Pancreas (tissue), 10 donors: ENCODE data around the gene MAN1A1. TPM values are rescaled to one million over a fixed set of nuclear protein-coding genes. Genes with fewer than 3 reads are reported as not detected.

Experiments
- ATAC-seq, 4 donors: fragments of 200-7000 bp; cut with Tn5 transposase; one replicate each; pipeline versions ENCODE4 v1.8.0 to v1.9.1; 2020; ENCODE audit warnings: mild to moderate bottlenecking in 4 of 4, moderate library complexity in 4 of 4
- DNase-seq, 6 donors: peaks; one replicate each; pipeline ENCODE4 v3.0.0-alpha.2; 2020
- FAIRE-seq: peaks from 2 replicates; lab custom pipeline; 2012; peaks lifted over from hg19 to GRCh38; lab: Jason Lieb, UNC
- H3K27ac ChIP-seq, 4 donors: fragments of 200-600 bp; sonication (generic); 1 replicate in 3 of 4; 2 replicates in 1 of 4; pipeline versions ENCODE4 v1.5.0 to v1.8.0; 2020
- H3K27me3 ChIP-seq, 4 donors: fragments of 200-600 bp; one replicate each; pipeline ENCODE4 v1.8.0; 2021
- H3K36me3 ChIP-seq, 3 donors: fragments of 200-600 bp; sonication (generic) in 1 of 3; one replicate each; pipeline versions ENCODE4 v1.5.0 to v1.8.0; 2020 to 2021
- H3K4me1 ChIP-seq, 3 donors: fragments of 200-600 bp; one replicate each; pipeline ENCODE4 v1.8.0; 2021
- H3K4me3 ChIP-seq, 4 donors: fragments of 200-600 bp; sonication (generic) in 2 of 4; one replicate each; pipeline versions ENCODE4 v1.5.0 to v1.8.0; 2020 to 2021
- H3K9me3 ChIP-seq, 4 donors: fragments of 200-600 bp; one replicate each; pipeline ENCODE4 v1.8.0; 2021
- WGBS, 2 donors: extraction: QIAGEN DNeasy Blood & Tissue Kit; methylation state at CpG; one replicate each; pipeline ENCODE4 v1.1.7; 2013; 5-methylcytosine and 5-hydroxymethylcytosine counted together
- intact Hi-C, 3 donors: fragments of 100-400 bp; cut with DNase I; formaldehyde crosslinking; loops; one replicate each; pipeline versions ENCODE4 v1.11.1 to v1.14.2; 2022
- polyA plus RNA-seq, 2 donors: library from polyadenylated mRNA; stranded (reverse); fragments of 200-250 nt; gene quantifications; one replicate each; pipeline ENCODE4 v1.2.3, GENCODE V29; 2013
- total RNA-seq, 6 donors: library from RNA; stranded (reverse); fragmentation: NEBNext Ultra II Directional in 4 of 6; extraction: Animal tissue kit (Norgen Biotek cat#: 25700) in 4 of 6; gene quantifications; one replicate each; pipeline versions ENCODE4 v1.2.1 to v1.2.4, GENCODE V29; 2021 to 2023
- TF ChIP-seq, protein P1 (sequence below), 4 donors: fragments of 200-600 bp; sonication (generic) in 3 of 4; IDR thresholded peaks; one replicate each; pipeline versions ENCODE4 v1.5.0 to v1.8.0; 2021; ENCODE audit warnings: antibody characterized with exemption in 4 of 4
- donor health status: healthy with polysubstance abuse.
- donor health status: DM: no; HTN: no; CAD: no; lungs with moderate emphysema.
- donor health status: DM: no; HTN: no; CAD: no.
- donor health status: control.
- donor health status: control.
- donor health status: Bipolar disorder and iron deficiency.
- donor health status: DM: yes; HTN: yes; CAD: no.
- donor health status: DM: no; HTN: no; CAD: no.
- donor health status: DM: no; HTN: no; CAD: no.
- donor health status: DM: yes; HTN: yes; CAD: no.

Gene MAN1A1
- total and polyA plus RNA-seq, 8 donors, result 11.7 to 86.1 (median 30.7) TPM

DNA sequence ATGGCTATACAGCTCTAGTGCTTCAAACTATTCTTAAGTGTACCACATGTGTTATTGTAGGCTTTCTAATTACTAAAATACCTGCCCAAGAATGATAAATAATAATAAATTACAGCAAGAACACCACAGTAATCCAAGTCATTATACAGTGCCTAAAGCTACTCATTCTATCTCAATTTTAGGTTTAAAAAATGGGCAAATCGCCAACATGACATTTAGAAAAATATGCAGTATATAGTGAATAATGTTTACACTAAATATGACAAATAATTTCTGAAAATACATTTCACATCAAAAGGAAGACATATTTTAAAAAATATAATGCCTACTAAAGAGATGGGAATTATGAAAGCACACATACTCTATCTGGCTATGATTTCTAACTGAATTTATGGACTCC is 91.8 kb downstream of the MAN1A1 start:
- ATAC-seq (no peak), FAIRE-seq (no peak), DNase-seq (no peak)
- TF ChIP-seq, protein P1, sequence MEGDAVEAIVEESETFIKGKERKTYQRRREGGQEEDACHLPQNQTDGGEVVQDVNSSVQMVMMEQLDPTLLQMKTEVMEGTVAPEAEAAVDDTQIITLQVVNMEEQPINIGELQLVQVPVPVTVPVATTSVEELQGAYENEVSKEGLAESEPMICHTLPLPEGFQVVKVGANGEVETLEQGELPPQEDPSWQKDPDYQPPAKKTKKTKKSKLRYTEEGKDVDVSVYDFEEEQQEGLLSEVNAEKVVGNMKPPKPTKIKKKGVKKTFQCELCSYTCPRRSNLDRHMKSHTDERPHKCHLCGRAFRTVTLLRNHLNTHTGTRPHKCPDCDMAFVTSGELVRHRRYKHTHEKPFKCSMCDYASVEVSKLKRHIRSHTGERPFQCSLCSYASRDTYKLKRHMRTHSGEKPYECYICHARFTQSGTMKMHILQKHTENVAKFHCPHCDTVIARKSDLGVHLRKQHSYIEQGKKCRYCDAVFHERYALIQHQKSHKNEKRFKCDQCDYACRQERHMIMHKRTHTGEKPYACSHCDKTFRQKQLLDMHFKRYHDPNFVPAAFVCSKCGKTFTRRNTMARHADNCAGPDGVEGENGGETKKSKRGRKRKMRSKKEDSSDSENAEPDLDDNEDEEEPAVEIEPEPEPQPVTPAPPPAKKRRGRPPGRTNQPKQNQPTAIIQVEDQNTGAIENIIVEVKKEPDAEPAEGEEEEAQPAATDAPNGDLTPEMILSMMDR (IDR thresholded peaks at IDR 0.05), result no peak
- Histone ChIP-seq H3K27me3 (no peaks in the 10 kb centered on the region), H3K4me1 (peaks cover 13 to 30% (median 22%) of the 10 kb centered on the region in 3 donors), H3K27ac (no peak overlapping the region), H3K4me3 (no peak overlapping the region), H3K9me3 (no peaks in the 10 kb centered on the region), H3K36me3 (no peaks in the 10 kb centered on the region)
- WGBS, 2 donors, result 77 to 91% methylated on average over 1 of the region's 1 CpG
- intact Hi-C loops, result no loop called here

DNA sequence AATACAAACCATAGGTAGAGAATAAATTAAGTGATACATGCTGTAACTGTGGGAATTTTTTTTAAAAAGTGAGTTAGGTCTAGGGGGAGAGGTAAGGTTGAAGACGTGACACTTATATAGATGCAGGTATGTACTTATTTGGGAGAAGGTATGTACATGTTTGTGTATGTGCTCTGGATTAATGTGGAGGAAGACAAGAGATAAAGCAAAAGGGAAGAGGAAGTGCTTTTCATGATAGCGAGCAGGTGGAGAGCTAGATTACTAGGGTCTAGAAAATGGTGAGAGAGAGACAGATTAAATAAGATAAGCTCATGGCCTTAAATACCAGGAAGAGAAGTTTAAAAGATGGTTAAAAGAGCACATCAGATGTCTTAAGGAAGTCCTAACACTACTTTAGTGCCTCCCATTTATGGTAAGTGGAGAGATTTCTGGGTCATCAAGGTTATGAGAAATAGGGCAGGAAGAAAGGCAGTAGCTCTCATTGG is 92.5 kb downstream of the MAN1A1 start:
- no peak for ATAC-seq
- WGBS, 2 donors, result 78 to 98% methylated on average over 2 of the region's 2 CpGs
- intact Hi-C loops, result no loop called here
- no peaks in the 10 kb centered on the region for H3K9me3 ChIP-seq
- H3K36me3 ChIP-seq, result no peaks in the 10 kb centered on the region
- no peak overlapping the region for H3K4me3 ChIP-seq
- H3K4me1 ChIP-seq, result peaks cover 13 to 29% (median 18%) of the 10 kb centered on the region in 3 donors
- TF ChIP-seq, protein P1 (IDR thresholded peaks at IDR 0.05), result no peak
- no peaks in the 10 kb centered on the region for H3K27me3 ChIP-seq
- H3K27ac ChIP-seq, result no peak overlapping the region
- no peak for DNase-seq
- no peak for FAIRE-seq

DNA sequence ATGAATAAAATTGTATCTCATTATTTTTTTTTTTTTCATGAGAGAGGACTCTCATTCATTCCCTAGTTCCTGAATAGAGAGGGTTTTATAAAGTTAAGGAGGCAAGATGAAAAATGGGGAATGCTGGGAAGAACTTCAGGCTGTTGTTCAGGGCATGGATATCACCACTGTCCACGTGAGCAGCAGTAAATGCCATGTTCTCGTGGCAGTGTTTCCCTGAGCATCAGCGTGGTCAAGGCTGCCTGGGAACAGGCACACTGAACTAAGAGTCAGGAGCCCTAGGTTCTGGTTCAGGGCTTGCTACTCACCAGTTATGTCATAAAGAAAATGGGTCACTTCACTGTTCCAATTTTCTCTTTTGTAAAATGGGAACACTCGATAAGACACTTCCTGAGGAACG is 93.2 kb downstream of the MAN1A1 start:
- H3K4me1 ChIP-seq, result peaks cover 8 to 23% (median 12%) of the 10 kb centered on the region in 3 donors
- FAIRE-seq (no peak), ATAC-seq (no peak), DNase-seq (no peak)
- no peak overlapping the region for H3K27ac ChIP-seq
- H3K9me3 ChIP-seq, result no peaks in the 10 kb centered on the region
- TF ChIP-seq, protein P1 (IDR thresholded peaks at IDR 0.05), result no peak
- intact Hi-C loops, result no loop called here
- no peak overlapping the region for H3K4me3 ChIP-seq
- WGBS, 2 donors, result 92 to 94% methylated on average over 5 of the region's 5 CpGs
- no peaks in the 10 kb centered on the region for H3K36me3 ChIP-seq
- H3K27me3 ChIP-seq, result no peaks in the 10 kb centered on the region

DNA sequence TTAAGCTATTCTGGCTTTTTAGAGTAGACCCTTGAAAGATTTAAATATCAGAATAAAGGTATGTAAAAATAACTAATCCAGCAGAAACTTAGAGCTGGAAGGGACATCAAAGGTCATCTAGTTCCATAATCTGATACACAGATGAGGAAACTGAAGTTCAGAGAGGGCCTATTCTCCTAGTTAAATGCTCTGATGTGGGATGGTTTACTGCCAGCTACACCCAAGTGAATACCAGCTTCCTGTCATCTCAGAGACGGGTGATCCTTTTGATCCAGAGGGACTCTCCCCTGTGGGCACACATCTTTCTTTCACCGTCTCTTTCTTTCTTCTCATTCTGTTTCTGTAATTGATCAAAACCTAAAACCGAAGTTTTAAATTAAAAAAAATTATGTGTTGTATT is 94.1 kb downstream of the MAN1A1 start:
- intact Hi-C loops, result no loop called here
- no peak for ATAC-seq
- DNase-seq, result no peak
- WGBS, 2 donors, result 92 to 95% methylated on average over 3 of the region's 3 CpGs
- no peaks in the 10 kb centered on the region for H3K9me3 ChIP-seq
- peaks cover 7 to 20% (median 12%) of the 10 kb centered on the region in 3 donors for H3K4me1 ChIP-seq
- no peaks in the 10 kb centered on the region for H3K27me3 ChIP-seq
- H3K27ac ChIP-seq, result no peak overlapping the region
- no peak for FAIRE-seq
- H3K4me3 ChIP-seq, result no peak overlapping the region
- TF ChIP-seq, protein P1 (IDR thresholded peaks at IDR 0.05), result no peak
- H3K36me3 ChIP-seq, result no peaks in the 10 kb centered on the region

DNA sequence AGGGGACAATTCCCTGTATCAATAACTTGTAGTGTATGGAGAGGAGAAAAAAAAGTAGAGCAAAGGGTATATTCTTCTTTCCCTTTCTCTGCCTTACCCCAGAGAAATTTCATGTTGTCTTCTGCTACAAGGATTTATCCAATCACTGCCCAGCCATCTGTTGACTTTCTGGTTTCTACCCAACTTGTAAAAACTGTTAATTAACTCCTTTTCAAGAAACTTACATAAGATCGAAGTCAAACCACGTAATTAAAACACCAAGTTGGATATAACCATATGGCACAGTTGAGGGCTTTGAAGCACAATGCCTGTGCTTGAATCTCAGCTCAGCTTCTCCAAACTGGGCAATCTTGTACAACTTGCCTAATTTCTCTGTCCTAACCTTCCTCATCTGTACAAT is 99.5 kb downstream of the MAN1A1 start:
- no peaks in the 10 kb centered on the region for H3K9me3 ChIP-seq
- intact Hi-C loops, result no loop called here
- no peaks in the 10 kb centered on the region for H3K4me1 ChIP-seq
- DNase-seq (no peak), ATAC-seq (no peak), FAIRE-seq (no peak)
- TF ChIP-seq, protein P1 (IDR thresholded peaks at IDR 0.05), result no peak
- no peaks in the 10 kb centered on the region for H3K36me3 ChIP-seq
- no peak overlapping the region for H3K4me3 ChIP-seq
- no peaks in the 10 kb centered on the region for H3K27me3 ChIP-seq
- WGBS, 2 donors, result 85 to 89% methylated on average over 2 of the region's 2 CpGs
- no peak overlapping the region for H3K27ac ChIP-seq
